HG02571 (cell line): Measurements from ENCODE around the gene MTTP.

Source experiments
- ATAC-seq: cut with Tn5 transposase; IDR thresholded peaks from one replicate; pipeline ENCODE4 v1.9.1; 2021; ENCODE audit warnings: mild to moderate bottlenecking, moderate library complexity; ENCODE audit not compliant: unreplicated experiment

MTTP gene

DNA sequence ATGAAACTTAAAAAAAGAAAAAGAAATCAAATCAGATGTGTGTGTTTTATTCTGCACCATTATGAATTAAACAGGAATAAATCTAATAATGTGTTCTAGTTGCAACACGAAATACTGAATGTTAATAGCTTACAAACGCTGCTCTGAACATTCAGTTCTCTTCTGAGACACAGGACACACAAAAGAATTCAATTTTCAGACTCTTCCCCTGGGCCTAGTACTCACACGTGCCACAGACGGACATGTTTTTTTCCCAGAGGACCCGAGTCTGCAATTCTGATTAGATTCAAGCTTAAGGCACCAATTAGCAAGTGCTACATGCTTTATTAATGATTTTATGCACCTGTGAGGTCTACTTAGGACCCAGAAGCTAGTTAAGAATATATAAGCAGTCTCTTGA, 62.5 kb downstream of the MTTP start:
- ATAC-seq: no peak

DNA sequence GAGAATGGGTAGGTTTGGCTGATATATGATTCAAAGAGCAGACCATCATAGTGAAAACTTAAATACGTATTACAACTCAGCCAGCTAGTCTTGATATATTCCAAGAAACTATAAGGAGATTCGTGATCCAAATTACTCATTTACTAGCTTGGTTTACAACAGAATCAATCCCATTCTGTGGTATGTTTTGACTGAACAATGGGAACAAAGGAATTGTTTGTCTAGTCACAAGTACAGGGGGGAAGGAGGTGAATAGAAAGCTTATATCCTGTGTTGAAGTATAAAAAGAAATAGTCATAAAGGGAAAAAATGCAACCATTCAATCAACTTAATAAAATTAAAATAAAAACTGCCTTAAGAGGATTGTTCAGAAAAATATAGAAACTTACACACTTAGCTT, 66.1 kb downstream of the MTTP start:
- ATAC-seq: no peak

DNA sequence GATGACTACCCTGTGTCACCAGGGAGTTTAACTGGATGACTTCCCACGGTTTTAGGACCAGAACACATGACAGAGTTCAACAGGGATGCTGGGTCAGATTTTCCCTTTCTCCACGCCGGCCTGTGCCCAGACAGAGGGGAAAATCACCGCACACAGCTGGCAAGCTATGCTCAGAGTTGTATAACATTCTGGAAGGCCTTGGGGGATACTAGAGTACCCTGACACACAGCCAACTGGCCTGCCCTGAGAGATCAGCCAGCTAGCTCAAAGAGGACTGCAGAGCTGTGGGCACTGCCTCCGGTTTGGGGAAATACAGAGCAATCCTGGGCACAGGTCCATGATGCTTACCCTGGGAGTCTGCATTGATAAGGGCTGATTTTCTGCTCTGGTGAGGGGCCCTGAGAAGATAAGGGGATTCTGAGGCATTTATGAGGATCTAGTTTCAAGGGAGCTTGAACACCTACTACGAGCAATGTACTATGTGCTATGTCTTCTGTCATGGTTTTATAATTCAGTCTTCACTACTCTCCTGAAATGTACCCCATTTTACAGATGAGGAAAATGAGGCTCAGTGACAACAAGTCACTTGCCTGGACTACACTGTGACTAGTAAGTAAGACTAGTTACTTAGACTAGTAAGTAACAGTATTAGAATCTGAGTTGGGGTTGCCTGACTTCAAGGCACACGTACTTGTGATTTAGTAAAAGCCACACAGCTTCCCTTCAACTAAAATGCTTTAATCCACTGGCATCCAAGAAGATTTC, 68.3 kb downstream of the MTTP start:
- ATAC-seq: no peak

DNA sequence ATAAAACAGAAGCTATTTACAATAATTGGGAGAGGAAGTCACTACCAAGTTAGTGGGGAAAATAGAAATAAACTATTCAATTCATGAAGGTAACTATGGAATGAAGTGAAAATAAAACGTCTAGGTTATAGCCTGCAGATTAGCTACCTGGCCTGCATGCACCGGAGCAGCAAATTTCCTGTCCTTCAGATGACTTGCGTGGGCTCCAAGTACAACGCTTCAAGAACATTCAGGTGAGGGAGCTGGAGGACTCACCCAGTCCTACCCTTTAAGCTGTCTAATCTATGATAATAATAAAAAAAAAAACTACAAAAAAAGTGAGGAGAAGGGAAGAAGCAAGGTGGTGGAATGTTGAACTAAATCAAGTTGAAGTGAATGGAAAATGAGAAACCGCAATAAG, 69.8 kb downstream of the MTTP start:
- no peak for ATAC-seq

DNA sequence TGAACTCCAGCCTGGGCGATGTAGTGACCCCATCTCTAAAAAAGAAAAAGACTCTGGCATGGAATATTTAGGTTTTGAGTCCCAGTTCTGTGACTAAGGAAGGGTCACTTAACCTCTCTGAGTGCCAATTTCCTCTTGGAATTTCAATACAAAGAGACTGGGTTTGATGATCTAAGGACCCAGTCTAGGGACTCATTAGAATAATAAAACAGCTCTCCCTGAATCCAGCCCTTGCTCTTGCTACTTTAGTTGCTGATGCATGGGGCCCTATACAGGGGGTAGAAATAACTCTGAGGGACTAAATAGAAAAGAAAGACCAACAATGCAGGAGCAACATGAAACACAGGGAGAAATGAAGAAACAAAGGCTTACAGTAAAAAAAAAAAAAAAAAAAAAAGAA, 70.4 kb downstream of the MTTP start:
- no peak for ATAC-seq

DNA sequence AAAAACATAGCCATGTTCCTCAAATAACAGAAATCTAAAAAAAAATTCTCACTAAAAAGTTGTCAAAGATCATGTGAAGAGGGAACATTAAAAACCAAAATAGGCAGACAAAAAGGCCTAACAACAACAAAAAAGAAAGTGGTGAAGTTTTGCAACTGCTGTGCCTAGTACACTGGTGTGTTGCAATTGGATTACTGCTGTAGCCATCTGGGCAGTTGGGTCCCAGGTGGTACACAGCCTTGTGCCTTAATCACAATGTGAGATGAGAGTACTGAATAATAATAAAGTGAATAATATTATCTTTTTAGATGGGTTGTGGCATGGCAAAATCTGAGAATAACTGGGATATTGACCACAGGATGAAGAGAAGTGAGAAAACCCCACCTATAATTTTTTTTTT, 71.0 kb downstream of the MTTP start:
- no peak for ATAC-seq

DNA sequence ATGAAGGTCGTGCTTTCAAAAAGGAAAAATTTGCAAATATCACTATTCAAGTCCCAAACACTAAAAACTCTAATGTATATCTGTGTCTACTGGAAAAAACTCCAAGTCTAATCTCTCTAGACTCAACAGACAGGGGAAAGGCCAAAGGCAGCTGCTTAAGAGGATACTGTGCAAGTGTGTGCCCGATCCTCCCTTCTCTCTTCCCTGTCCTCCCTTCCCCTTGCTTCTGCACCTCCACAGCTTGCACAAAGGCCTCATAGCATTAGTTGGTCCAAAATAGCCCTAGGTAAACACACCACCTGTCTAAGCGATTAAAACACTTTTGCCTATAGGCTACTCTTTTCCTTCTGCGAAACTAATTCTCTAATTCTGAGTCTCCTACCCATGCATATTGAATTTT, 72.4 kb downstream of the MTTP start:
- ATAC-seq: no peak

DNA sequence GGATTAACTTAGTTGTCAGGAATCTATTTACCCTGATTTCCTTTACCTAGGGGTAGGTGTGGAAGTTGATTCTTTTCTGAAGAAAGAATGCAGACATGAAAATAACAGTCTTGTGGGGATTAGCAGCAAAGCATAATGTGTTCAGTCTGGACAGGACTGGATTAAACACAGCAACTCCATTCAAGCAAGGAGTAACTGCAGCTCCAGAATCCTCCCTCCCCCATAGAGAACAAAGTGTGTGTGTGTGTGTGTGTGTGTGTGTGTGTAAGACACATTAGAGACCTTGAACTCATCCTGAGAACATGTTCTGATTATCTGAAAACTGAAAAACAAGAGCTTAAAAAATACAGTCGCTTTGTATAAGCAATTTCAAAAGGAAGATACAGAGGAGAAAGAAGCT, 73.7 kb downstream of the MTTP start:
- ATAC-seq: no peak

DNA sequence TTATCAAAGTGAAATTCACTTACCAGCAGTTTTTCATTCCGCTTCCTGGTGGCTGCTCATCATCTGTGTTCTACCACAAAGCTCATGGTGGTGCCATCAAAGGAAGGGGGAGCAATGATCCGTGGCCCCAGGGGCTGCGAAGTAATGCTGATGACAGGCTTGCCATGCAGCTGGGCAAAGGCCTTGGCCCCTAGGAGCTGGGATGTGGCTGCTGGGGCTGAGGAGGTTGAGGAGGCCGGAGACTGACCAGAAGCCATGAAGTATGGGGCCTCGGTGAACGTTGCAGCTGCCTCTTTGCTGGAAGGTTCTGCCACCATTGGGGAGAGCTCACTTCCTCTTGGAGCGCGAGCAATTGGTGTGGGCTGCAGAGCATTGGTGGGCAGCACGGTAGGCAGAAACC, 74.6 kb downstream of the MTTP start:
- ATAC-seq: no peak

DNA sequence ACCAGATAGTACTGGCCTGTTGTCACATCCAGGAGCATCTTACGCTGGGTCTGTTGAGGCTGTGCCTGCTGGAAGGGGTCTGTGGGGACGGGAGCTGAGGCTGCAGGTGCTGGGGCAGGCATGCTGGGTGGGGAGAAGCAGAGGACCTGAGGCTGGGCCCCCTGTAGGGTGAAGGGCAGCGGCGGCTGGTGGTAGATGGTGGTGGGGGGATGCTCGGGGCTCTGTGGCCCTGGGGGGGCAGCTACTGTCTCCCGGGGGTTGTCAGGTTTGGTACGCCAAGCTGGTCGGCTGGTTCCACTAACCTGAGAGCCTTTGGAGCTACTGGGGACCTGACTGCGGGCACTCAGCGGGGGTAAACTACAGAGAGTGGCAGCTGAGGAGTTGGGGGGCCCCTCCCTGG, 75.2 kb downstream of the MTTP start:
- no peak for ATAC-seq

DNA sequence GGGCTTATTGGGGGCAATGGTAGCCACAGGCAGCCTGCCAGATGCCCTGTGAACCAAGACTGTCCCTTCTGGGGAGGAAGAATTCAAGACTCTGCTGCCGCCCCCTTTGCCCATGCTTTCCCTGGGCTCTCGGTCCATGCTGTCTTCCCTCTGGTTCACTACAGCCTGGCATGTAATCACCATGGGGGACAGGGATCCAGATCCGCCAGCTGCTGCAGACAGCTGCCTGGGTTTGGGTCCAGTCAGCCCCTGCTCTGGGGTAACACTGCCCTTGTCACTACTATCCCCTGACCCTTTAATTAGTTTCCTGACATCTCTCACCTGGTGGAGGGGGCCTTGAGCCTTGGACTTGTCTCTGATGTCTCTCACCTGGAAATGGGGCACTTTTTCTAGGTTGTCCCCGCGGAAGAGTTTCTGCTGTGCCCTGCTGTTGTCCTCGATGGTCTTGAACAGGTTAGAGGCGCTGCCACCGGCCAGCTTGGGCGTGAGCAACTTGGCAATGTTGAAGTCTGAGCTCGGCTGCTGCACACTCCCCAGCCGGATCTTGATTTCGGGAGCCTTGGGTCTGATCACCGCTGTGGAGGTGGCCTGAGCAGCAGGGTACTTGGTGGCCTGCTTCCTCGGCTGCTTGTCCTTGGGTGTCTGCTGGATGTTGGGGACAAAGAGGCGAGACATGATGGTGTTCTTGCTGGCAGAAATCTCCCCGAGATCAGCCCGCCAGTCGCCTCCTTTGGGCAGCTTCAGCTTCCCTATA, 76.6 kb downstream of the MTTP start:
- no peak for ATAC-seq

DNA sequence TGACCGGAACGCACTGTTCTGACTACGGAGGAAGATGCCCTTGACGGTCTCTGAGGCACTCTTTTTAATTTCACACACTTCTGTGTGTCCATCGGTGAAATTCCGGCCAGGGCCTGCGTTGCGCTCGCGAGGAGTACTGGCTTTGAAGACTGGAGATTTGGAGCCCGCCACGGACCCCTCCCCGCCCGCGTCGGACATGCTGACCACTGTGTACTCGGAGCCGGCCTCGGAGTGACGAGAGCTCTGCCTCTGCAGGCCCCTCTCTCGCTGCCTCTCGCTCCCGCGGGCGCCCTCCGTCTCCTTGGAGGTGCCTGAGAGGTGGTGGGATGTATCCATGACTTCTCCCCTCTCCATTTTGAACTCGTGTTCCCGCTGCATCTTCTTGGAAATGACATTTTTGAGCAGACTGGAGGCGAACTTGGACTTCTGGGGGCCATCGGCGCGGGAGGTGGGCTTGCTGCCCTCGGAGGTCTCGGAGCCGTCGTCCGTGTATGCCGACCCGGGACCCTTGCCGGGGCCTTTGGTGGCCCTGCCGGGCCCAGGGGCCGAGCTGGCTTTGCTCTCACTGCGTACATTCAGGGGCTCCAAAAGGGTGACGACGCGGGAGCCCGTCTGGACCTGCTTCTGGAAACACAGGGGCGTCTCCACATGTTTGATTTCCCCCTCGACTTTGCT, 77.3 kb downstream of the MTTP start:
- no peak for ATAC-seq

DNA sequence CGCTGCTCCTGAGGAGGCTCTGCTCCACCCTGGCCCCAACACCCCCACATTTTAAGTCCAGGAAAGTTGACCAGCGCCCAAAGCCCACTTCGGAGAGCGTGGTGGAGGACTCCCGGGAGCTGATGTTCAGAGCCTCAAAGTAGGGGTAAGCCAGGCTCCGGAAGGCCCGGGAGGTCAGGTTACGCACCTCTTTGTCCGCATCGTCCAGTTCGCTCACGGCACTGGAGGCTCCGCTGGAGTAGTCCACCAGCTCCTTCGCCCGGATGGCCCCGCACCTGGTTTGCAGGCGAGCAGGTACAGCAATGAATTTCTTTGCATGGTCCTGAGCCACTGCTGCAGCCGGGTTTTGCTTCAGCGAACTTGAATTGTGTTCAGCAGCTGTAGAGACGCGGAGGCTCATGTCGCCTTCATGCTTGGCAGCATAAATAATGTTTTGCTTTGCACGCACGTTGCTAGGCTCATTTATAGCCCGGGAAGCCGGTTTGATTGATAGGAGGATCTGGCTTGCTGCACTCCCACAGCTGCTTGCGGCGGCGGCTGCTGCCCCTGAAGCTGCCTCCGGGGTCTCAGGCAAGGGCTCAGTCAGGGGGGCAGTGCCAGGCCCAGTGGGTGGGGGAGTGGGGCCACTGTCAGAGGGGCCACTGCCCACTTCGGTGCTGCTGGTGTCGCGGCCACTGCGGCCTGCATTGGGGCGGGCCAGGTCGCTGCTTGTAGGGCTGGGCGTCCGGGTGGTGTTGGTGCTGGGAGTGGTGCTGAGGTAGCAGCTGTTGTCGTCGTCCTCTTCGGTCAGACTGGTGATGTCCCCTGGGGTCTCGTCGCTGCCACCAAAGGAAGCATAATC, 78.2 kb downstream of the MTTP start:
- ATAC-seq: no peak

DNA sequence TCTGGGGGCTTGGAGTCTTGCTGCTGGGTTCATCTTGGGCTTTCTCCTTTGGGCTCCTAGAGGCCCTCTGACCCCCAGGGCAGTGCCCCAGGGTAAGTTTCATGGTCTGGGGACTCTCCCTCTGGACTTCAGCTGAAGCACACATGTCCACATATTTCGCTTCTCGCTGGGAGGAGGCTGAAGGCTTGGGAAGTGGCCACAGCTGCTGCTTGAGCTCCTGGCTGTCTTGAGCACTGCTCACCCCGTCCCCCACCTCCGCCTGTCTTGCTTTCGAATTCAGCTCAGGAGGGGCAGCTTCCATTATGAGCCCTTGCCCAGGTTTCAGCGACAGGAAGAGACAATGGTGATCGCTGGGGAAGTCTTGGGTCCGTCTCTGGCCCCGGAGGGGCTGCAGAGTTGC, 79.3 kb downstream of the MTTP start:
- no peak for ATAC-seq

DNA sequence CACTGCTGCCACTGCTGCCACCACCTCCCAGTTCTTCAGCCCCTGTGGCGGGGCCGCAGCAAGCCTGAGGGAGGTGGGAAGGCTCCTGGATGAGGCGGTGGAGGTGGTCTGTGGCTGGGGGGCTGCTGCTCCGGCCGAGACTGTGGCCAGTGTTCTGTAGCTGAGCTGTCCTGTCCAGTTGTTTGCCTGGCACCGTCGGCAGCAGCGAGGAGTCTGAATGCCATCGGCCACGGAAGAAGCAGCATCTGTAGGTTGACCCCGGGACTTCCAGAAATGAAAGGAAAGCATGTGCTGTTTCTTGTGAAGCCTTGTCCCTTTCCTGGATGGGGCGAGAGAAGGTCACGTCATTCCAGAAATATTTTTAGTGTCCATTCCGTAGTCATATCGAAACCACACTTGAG, 79.7 kb downstream of the MTTP start:
- ATAC-seq: no peak

DNA sequence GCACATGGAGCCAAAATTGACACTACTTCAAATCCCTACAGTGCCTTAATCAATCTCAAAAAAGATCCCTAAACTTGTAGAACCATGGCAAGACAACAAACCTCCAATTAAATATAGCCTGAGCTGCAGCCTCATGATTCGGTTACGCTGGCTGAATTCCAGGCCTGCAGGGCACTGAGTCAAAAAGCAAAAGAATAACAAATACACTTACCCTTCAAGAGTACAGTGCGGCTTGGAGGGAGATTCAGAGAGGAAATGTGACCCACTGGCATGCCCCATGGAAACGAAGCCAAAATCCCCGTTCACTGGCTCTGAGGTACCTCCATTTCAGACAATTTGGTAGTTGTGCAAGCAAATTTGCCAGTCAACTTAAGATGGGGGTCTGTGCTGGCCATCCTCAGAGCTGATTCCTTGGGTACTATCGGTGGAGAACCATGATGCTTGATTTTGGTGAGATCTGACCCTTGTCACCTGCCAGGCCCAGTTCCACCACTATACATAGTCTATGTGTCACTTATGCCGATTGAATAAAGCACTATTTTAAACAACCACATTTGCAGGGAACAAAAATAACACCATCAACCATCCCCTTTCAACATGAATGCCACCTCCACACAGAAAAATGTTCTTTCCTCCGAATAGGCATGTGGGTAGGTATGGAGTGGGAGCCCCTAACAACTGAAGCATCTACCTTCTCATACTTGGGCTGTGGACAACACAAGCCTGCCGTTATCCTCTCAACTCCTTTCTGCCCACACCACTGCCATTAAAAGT, 80.9 kb downstream of the MTTP start:
- no peak for ATAC-seq

DNA sequence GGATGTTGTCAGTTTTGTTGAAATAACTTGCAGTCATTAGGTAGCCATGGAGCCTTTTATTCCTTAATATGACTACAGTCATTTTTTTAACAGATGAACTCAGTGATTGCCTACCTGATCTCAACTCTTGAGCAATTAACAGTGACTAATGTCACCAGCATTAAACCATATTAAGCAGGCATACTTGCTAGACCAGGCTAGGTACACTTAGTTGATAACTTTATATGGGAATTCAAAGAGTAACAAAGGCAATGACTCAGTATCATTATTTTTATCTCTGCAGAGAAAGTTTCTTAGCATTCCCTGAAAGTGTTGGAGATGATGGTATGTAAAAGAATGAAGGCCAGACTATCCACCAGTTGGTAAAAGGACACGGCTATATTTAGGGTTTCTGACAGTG, 83.2 kb downstream of the MTTP start, which contains the start of gene C4orf54:
C4orf54 (minus strand) TSS at position 31 of the 400 bp plus-strand sequence. CDS start 3,180 bp downstream, outside the sequence.
- no peak for ATAC-seq

DNA sequence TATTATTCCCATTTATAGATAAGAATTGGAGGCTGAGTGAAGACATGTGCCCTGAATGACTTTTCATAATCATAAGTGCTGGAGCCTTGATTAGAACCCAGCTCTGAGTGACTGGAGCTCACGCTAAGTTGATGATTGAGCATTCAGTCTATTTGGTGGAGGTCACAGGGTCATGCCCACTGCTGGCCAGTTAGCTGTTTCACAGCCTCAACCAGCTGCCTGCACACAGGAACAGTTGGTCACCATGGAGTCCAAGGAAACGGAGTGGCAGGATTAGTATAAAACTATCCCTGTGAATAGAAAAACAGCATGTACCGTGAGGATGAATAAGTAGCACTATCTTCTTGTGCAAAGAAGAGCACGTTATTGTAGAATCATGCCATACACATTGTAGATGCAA, 84.0 kb downstream of the MTTP start:
- ATAC-seq: no peak

DNA sequence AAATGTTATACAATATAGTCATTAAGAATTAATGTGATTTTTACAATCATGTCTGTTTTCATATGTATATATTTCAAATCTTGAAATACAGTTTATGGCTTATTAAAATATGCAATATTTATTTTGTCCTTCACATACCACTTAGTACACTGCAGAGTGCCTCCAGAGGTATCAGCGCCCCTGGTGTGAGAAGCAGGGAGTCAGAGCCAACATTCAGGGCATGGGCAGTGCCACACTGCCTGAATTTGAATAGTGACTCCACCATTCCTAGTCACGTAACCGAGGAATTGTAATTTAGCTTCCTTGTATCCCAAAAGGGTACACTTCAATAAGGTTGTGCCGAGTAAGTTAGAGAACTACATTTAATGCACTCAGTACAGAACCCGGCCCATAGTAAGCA, 87.3 kb downstream of the MTTP start:
- ATAC-seq: no peak

DNA sequence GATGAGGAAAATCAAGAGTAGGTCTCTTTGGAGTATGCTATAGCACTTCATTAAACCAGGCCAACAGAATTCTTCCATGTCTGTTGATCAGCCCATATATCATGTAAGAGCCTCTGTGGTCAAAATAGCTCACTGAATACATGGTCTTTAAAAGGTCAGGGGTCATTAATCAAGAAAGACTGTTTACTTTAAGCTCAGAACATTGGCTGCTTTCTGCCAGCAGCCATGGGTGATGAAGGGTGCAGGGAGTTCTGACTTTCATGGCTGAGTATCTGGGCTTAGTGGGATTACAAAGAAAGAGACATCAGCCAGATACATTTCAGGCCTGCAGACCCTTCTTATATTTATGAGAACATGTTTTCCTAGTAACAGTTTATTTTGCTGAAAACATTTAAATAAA, 90.1 kb downstream of the MTTP start:
- ATAC-seq: no peak
